H1 (cell line): ENCODE data around the gene PTPRH. TPM values are rescaled to one million over a fixed set of nuclear protein-coding genes. Genes with fewer than 3 reads are reported as not detected.
A peak's percentile ranks its signal among the peaks of the same experiment; 100 is the strongest.

Experiments
- CTCF ChIA-PET: fragments of 300-600 bp; sonication (Branson Sonifier 250); formaldehyde crosslinking; loops from one replicate; lab custom pipeline; 2021; ENCODE audit not compliant: partially characterized antibody; lab: Charles Lee
- POLR2A ChIA-PET: fragments of 300-600 bp; sonication (Branson Sonifier 250); formaldehyde crosslinking; loops from one replicate; lab custom pipeline; 2021; ENCODE audit warnings: inconsistent platforms; ENCODE audit not compliant: partially characterized antibody; lab: Charles Lee
- DNase-seq, 2 experiments: peaks; one replicate each; pipeline versions ENCODE4 v3.0.0 to v3.0.0-alpha.2; 2010 to 2022; ENCODE audit warnings: low spot score in 2 of 2, low read depth in 1 of 2, mixed read lengths in 1 of 2
- FAIRE-seq: peaks from 2 replicates; lab custom pipeline; 2011; peaks lifted over from hg19 to GRCh38; lab: Jason Lieb, UNC
- H2AFZ ChIP-seq: 2 replicates; pipeline ENCODE4 v1.8.1; 2012; ENCODE audit warnings: low read length, inconsistent platforms
- H2AK5ac ChIP-seq: 2 replicates; pipeline ENCODE4 v1.6.1; 2013; ENCODE audit warnings: low read depth, low read length
- H2BK120ac ChIP-seq: replicated peaks from 2 replicates; pipeline ENCODE3; 2013; ENCODE audit warnings: low read depth, low read length, inconsistent platforms
- H2BK12ac ChIP-seq: 2 replicates; pipeline ENCODE4 v1.6.1; 2013; ENCODE audit warnings: low read depth, low read length
- H2BK15ac ChIP-seq: 2 replicates; pipeline ENCODE4 v1.6.1; 2013; ENCODE audit warnings: low read length
- H2BK20ac ChIP-seq: 2 replicates; pipeline ENCODE4 v1.6.1; 2013; ENCODE audit warnings: low read length
- H2BK5ac ChIP-seq: 2 replicates; pipeline ENCODE4 v1.6.1; 2013; ENCODE audit warnings: low read depth, low read length
- H3K14ac ChIP-seq: 2 replicates; pipeline ENCODE4 v1.6.1; 2013; ENCODE audit warnings: inconsistent platforms; ENCODE audit not compliant: insufficient read length
- H3K18ac ChIP-seq: 2 replicates; pipeline ENCODE4 v1.6.1; 2013; ENCODE audit warnings: low read length; ENCODE audit errors: extremely low read depth
- H3K23ac ChIP-seq: 2 replicates; pipeline ENCODE4 v1.6.1; 2013; ENCODE audit warnings: inconsistent platforms; ENCODE audit not compliant: insufficient read length
- H3K23me2 ChIP-seq: 2 replicates; pipeline ENCODE4 v1.6.1; 2013; ENCODE audit warnings: low read depth, low read length
- H3K27ac ChIP-seq: 2 replicates; pipeline ENCODE4 v1.6.1; 2011; ENCODE audit warnings: low read depth, low read length, inconsistent platforms
- H3K27me3 ChIP-seq, 4 experiments: replicated peaks in 1 of 4; 1 replicate in 1 of 4; 2 replicates in 3 of 4; pipeline versions ENCODE4 v1.6.1 to v1.8.1; 2011 to 2013; ENCODE audit warnings: low read length in 3 of 4, mild to moderate bottlenecking in 3 of 4, inconsistent platforms in 2 of 4, mixed read lengths in 2 of 4, moderate library complexity in 1 of 4; ENCODE audit not compliant: control insufficient read depth in 3 of 4, insufficient read depth in 3 of 4; ENCODE audit errors: extremely low read depth in 1 of 4
- H3K36me3 ChIP-seq, 4 experiments: 2 replicates each; pipeline versions ENCODE4 v1.6.1 to v1.8.1; 2011 to 2013; ENCODE audit warnings: mild to moderate bottlenecking in 4 of 4, low read length in 3 of 4, moderate library complexity in 2 of 4, control low read depth in 1 of 4, inconsistent platforms in 1 of 4; ENCODE audit not compliant: insufficient read depth in 4 of 4, control insufficient read depth in 2 of 4
- H3K4ac ChIP-seq: replicated peaks from 2 replicates; pipeline ENCODE3; 2013; ENCODE audit warnings: low read length, low read depth, mixed read lengths, inconsistent platforms; ENCODE audit not compliant: insufficient read length
- H3K4me1 ChIP-seq, 4 experiments: replicated peaks in 1 of 4; 1 replicate in 1 of 4; 2 replicates in 3 of 4; pipeline versions ENCODE4 v1.6.1 to v1.8.1; 2011 to 2013; ENCODE audit warnings: low read length in 3 of 4, inconsistent platforms in 2 of 4, mixed read lengths in 1 of 4; ENCODE audit not compliant: insufficient read depth in 4 of 4, control insufficient read depth in 3 of 4
- H3K4me2 ChIP-seq, 2 experiments: 2 replicates each; pipeline versions ENCODE4 v1.6.1 to v1.8.1; 2011 to 2013; ENCODE audit warnings: low read depth in 2 of 2, low read length in 2 of 2, control low read depth in 1 of 2, inconsistent platforms in 1 of 2, mild to moderate bottlenecking in 1 of 2; ENCODE audit not compliant: insufficient read depth in 1 of 2
- H3K4me3 ChIP-seq, 4 experiments: fragments of 200-600, 300-600 bp in 1 of 4; sonication (generic), shearing (Covaris generic), sonication (Bioruptor Twin) in 1 of 4; 2 replicates each; pipeline versions ENCODE4 v1.5.1 to v1.8.1; 2011 to 2016; ENCODE audit warnings: low read length in 4 of 4, low read depth in 3 of 4, control low read depth in 2 of 4, inconsistent platforms in 2 of 4, mild to moderate bottlenecking in 2 of 4, mixed read lengths in 1 of 4, moderate library complexity in 1 of 4; ENCODE audit not compliant: insufficient read depth in 2 of 4; ENCODE audit errors: extremely low read depth in 1 of 4
- H3K56ac ChIP-seq: replicated peaks from 2 replicates; pipeline ENCODE3; 2013; ENCODE audit warnings: low read depth, mild to moderate bottlenecking, mixed read lengths, low read length, inconsistent platforms; ENCODE audit not compliant: insufficient read length
- H3K79me1 ChIP-seq: 2 replicates; pipeline ENCODE4 v1.6.1; 2013; ENCODE audit warnings: low read depth, low read length, control low read depth
- H3K79me2 ChIP-seq, 2 experiments: 2 replicates each; pipeline versions ENCODE4 v1.6.1 to v1.8.1; 2012 to 2013; ENCODE audit warnings: low read length in 2 of 2, mild to moderate bottlenecking in 2 of 2, inconsistent platforms in 1 of 2; ENCODE audit not compliant: insufficient read depth in 2 of 2, control insufficient read depth in 1 of 2
- H3K9ac ChIP-seq, 4 experiments: replicated peaks in 1 of 4; 1 replicate in 1 of 4; 2 replicates in 3 of 4; pipeline versions ENCODE4 v1.6.1 to v1.8.1; 2011 to 2013; ENCODE audit warnings: low read depth in 3 of 4, low read length in 3 of 4, control low read depth in 2 of 4, mild to moderate bottlenecking in 2 of 4, moderate library complexity in 2 of 4, inconsistent platforms in 1 of 4; ENCODE audit errors: extremely low read depth in 1 of 4
- H3K9me3 ChIP-seq, 2 experiments: 2 replicates each; pipeline versions ENCODE4 v1.6.1 to v1.8.1; 2012 to 2013; ENCODE audit warnings: mild to moderate bottlenecking in 2 of 2, moderate library complexity in 2 of 2, control low read depth in 1 of 2, inconsistent platforms in 1 of 2, low read depth in 1 of 2, low read length in 1 of 2, mixed read lengths in 1 of 2; ENCODE audit not compliant: insufficient read depth in 2 of 2
- H4K20me1 ChIP-seq, 2 experiments: replicated peaks in 1 of 2; 2 replicates each; pipeline versions ENCODE3 to v1.8.1; 2011 to 2013; ENCODE audit warnings: inconsistent platforms in 2 of 2, low read length in 2 of 2, mild to moderate bottlenecking in 1 of 2; ENCODE audit not compliant: insufficient read depth in 2 of 2, control insufficient read depth in 1 of 2
- H4K5ac ChIP-seq: 2 replicates; pipeline ENCODE4 v1.6.1; 2013; ENCODE audit warnings: low read length, low read depth, mixed read lengths, inconsistent platforms; ENCODE audit not compliant: insufficient read length
- H4K8ac ChIP-seq: 2 replicates; pipeline ENCODE4 v1.8.0; 2013; ENCODE audit warnings: mild to moderate bottlenecking, moderate library complexity, low read length, inconsistent platforms; ENCODE audit not compliant: insufficient read depth; ENCODE audit errors: extremely low read depth
- H4K91ac ChIP-seq: replicated peaks from 2 replicates; pipeline ENCODE3; 2013; ENCODE audit warnings: low read length, mixed read lengths, inconsistent platforms; ENCODE audit not compliant: insufficient read length
- JUN ChIP-seq: IDR thresholded peaks from 2 replicates; pipeline ENCODE4 v1.6.1; 2011; ENCODE audit warnings: low read depth, mild to moderate bottlenecking, improper control_type of control experiment, low read length
- KDM4A ChIP-seq: IDR thresholded peaks from one replicate; pipeline ENCODE4 v1.7.1; 2012; ENCODE audit warnings: low read depth, mild to moderate bottlenecking, moderate library complexity, low read length, inconsistent platforms; ENCODE audit not compliant: severe bottlenecking
- RFX5 ChIP-seq: IDR thresholded peaks from 2 replicates; pipeline ENCODE4 v1.6.1; 2011; ENCODE audit warnings: low read depth, low read length, improper control_type of control experiment, borderline replicate concordance
- RNF2 ChIP-seq: fragments of 200-900, 300-1000 bp; sonication (generic); IDR thresholded peaks from 2 replicates; pipeline ENCODE4 v1.7.1; 2016; ENCODE audit warnings: borderline replicate concordance, low read depth, mild to moderate bottlenecking, antibody characterized with exemption, low read length; ENCODE audit not compliant: poor library complexity, severe bottlenecking; ENCODE audit errors: missing control alignments
- RXRA ChIP-seq: IDR thresholded peaks from 2 replicates; pipeline ENCODE4 v1.6.1; 2011; ENCODE audit warnings: low read depth, mild to moderate bottlenecking, low read length, moderate library complexity; ENCODE audit not compliant: insufficient read depth
- SP4 ChIP-seq: IDR thresholded peaks from 2 replicates; pipeline ENCODE4 v1.6.1; 2012; ENCODE audit warnings: low read length, inconsistent platforms
- TAF7 ChIP-seq: optimal IDR thresholded peaks from 2 replicates; pipeline ENCODE3; 2011; ENCODE audit warnings: low read depth, mild to moderate bottlenecking, inconsistent platforms, low read length, moderate library complexity, borderline replicate concordance
- WGBS, 2 experiments: shearing (Covaris generic) in 1 of 2; methylation state at CpG; one replicate each; pipeline versions ENCODE4 v1.1.6 to v1.1.7; 2013 to 2015; ENCODE audit warnings: low lambda C conversion rate in 2 of 2, mixed read lengths in 2 of 2, inconsistent platforms in 1 of 2, low coverage in 1 of 2, missing lambda C conversion rate in 1 of 2; ENCODE audit not compliant: insufficient replicate concordance in 2 of 2, insufficient coverage in 1 of 2, insufficient read length in 1 of 2; ENCODE audit errors: extremely low coverage in 1 of 2, missing lambda C conversion rate in 1 of 2; 5-methylcytosine and 5-hydroxymethylcytosine counted together
- polyA plus RNA-seq, 7 experiments: library from polyadenylated mRNA; depleted of rRNA in 3 of 7; stranded (reverse) in 5 of 7; unstranded in 2 of 7; fragments of >200 nt in 5 of 7; fragments of 200-250 nt in 2 of 7; gene quantifications; 1 replicate in 5 of 7; 2 replicates in 1 of 7; 4 replicates in 1 of 7; pipeline versions ENCODE4 v1.2.1 to v1.2.3, GENCODE V29; 2011 to 2013; ENCODE audit warnings: missing spikeins in 2 of 7, mixed read lengths in 2 of 7
- total RNA-seq: library from RNA; stranded (reverse); fragmentation: NEBNext Ultra II Directional; extraction: Animal tissue kit (Norgen Biotek cat#: 25700); gene quantifications from 2 replicates; pipeline ENCODE4 v1.2.1, GENCODE V29; 2021
- TF ChIP-seq, protein P1 (sequence below), 3 experiments: IDR thresholded peaks; 1 replicate in 2 of 3; 2 replicates in 1 of 3; pipeline versions ENCODE4 v1.5.1 to v1.6.1; 2011; ENCODE audit warnings: low read length in 3 of 3, mild to moderate bottlenecking in 3 of 3, inconsistent platforms in 2 of 3, low read depth in 1 of 3, moderate library complexity in 1 of 3; ENCODE audit not compliant: insufficient read depth in 1 of 3; ENCODE audit errors: control extremely low read depth in 1 of 3

The PTPRH gene
- total and polyA plus RNA-seq, 2 of the 8 experiments (the other 6 are each of a cell fraction or from before 2014, with no cell fraction given): 0.30 to 0.39 TPM

DNA sequence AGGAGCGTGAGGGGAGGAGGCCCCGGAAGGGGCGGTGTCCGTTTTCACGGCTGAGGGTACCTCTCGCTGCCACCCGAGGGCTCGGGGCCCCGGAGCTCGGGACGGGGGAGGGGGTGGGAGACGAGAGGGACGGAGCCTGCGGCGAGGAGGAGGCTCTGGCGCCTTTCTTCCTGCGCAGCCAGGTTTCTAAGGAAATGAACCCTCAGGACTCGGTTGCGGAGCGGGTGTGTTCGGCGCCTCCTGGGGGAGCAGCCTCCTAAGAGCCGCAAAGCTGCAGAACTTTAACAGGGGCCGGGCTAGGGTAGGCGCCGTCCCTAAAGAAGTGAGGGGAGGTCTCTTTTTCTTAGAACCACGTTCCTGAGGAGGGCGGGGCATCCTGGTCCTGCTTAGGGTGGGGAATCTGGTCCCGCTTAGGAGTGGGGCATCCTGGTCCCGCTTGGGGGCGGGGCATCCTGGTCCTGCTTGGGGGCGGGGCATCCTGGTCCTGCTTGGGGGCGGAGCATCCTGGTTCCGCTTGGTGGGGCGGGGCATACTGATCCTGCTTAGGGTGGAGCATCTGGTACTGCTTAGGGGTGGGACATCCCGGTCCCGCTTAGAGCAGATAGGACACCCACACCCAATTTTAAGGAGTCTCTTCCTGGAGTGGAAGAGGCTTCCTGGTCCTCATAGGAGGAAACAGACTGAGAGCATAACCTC is 35.4 kb downstream of the PTPRH start:
- Histone ChIP-seq H3K23ac (no peak overlapping the region), H4K5ac (peak overlapping the region; percentile 28), H3K9ac (no peak overlapping the region; a peak in 1 of 7 replicates), H2AK5ac (no peak overlapping the region), H3K79me2 (no peaks in the 10 kb centered on the region), H3K4me2 (peak overlapping the region; percentile 87 to 97), H3K79me1 (no peaks in the 10 kb centered on the region), H2AFZ (peak overlapping the region; percentile 5; the same call in 1 of the 2 replicates), H3K56ac (peak overlapping the region; percentile 7), H2BK15ac (peak overlapping the region; percentile 72; the same call in 1 of the 2 replicates), H3K23me2 (peaks cover 13% of the 10 kb centered on the region; the same call in 1 of the 2 replicates), H3K4ac (no peak overlapping the region), H3K27ac (no peak overlapping the region), H2BK5ac (no peak overlapping the region), H4K20me1 (no peaks in the 10 kb centered on the region), H2BK20ac (no peak overlapping the region), H2BK12ac (peak overlapping the region; percentile 60; the same call in 1 of the 2 replicates), H4K91ac (no peak overlapping the region), H3K9me3 (no peaks in the 10 kb centered on the region), H3K4me3 (peak overlapping the region; percentile 60 to 77 (median 73)), H3K4me1 (peaks cover 5 to 21% (median 14%) of the 10 kb centered on the region in 4 experiments), H3K27me3 (peaks cover 2 to 51% (median 28%) of the 10 kb centered on the region in 4 experiments; a peak in 6 of 7 replicates), H3K14ac (no peak overlapping the region), H3K18ac (peak overlapping the region; percentile 48; the same call in 1 of the 2 replicates), H4K8ac (no peak overlapping the region)
- POLR2A ChIA-PET: interaction anchor here (1.0 to 2.3 kb wide), 9 partner anchors 9 to 425 kb away, joined by 3 to 14 read pairs (median 4); partner anchors contain the start of genes FIZ1 and UBE2S
- WGBS, 2 experiments: 3% methylated on average over 14 of the region's 37 CpGs; no CpG with 5 or more reads in 1 of the 2 experiments
- DNase-seq: peak in 1 of 2 experiments; percentile 99
- FAIRE-seq: no peak
- TF ChIP-seq TAF7: no peak
- no peak for TF ChIP-seq JUN
- TF ChIP-seq SP4: peak; percentile 56; the same call in 1 of the 2 replicates
- no peak for TF ChIP-seq RXRA
- TF ChIP-seq KDM4A: peak; percentile 50
- no peak for TF ChIP-seq RNF2
- TF ChIP-seq RFX5: no peak
- TF ChIP-seq, protein P1, sequence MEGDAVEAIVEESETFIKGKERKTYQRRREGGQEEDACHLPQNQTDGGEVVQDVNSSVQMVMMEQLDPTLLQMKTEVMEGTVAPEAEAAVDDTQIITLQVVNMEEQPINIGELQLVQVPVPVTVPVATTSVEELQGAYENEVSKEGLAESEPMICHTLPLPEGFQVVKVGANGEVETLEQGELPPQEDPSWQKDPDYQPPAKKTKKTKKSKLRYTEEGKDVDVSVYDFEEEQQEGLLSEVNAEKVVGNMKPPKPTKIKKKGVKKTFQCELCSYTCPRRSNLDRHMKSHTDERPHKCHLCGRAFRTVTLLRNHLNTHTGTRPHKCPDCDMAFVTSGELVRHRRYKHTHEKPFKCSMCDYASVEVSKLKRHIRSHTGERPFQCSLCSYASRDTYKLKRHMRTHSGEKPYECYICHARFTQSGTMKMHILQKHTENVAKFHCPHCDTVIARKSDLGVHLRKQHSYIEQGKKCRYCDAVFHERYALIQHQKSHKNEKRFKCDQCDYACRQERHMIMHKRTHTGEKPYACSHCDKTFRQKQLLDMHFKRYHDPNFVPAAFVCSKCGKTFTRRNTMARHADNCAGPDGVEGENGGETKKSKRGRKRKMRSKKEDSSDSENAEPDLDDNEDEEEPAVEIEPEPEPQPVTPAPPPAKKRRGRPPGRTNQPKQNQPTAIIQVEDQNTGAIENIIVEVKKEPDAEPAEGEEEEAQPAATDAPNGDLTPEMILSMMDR (IDR thresholded peaks at IDR 0.05; ENCODE audit: control extremely low read depth in 1 of 3, insufficient read depth in 1 of 3, low read depth in 1 of 3, low read length in 3 of 3): peak in 1 of 3 experiments; percentile 0; a peak in 1 of 4 replicates
- TF ChIP-seq, all 59 proteins: peak for 3
- H3K36me3 ChIP-seq: no peaks in the 10 kb centered on the region
- H2BK120ac ChIP-seq: no peak overlapping the region
- CTCF ChIA-PET: interaction anchor here (0.6 to 3.2 kb wide), 12 partner anchors 8 to 992 kb away, joined by 3 to 28 read pairs (median 4); partner anchors contain the start of genes DNAAF3 and TNNI3
